Astrocyte (in vitro differentiated cells and primary cell): ENCODE measurements around the gene DRD1. TPM values are rescaled to one million over a fixed set of nuclear protein-coding genes. Genes with fewer than 3 reads are reported as not detected.
A peak's percentile ranks its signal among the peaks of the same experiment; 100 is the strongest.

Experiments
- DNase-seq: peaks from one replicate; pipeline ENCODE4 v3.0.0-alpha.2; 2010; ENCODE audit warnings: low read depth
- FAIRE-seq: peaks from 2 replicates; lab custom pipeline; 2011; peaks lifted over from hg19 to GRCh38; lab: Jason Lieb, UNC
- H2AFZ ChIP-seq: 2 replicates; pipeline ENCODE4 v1.6.0; 2012; ENCODE audit warnings: low read depth, low read length, inconsistent platforms
- H3K27ac ChIP-seq: 2 replicates; pipeline ENCODE4 v1.5.1; 2011; ENCODE audit warnings: low read depth, low read length, inconsistent platforms
- H3K27me3 ChIP-seq: 2 replicates; pipeline ENCODE4 v1.6.0; 2011; ENCODE audit warnings: low read length, inconsistent platforms; ENCODE audit not compliant: insufficient read depth
- H3K36me3 ChIP-seq: 2 replicates; pipeline ENCODE4 v1.5.1; 2011; ENCODE audit warnings: low read length, inconsistent platforms; ENCODE audit not compliant: insufficient read depth
- H3K4me1 ChIP-seq: 2 replicates; pipeline ENCODE4 v1.5.1; 2011; ENCODE audit warnings: low read length, inconsistent platforms; ENCODE audit not compliant: insufficient read depth
- H3K4me2 ChIP-seq: 2 replicates; pipeline ENCODE4 v1.6.0; 2012; ENCODE audit warnings: low read length, inconsistent platforms
- H3K4me3 ChIP-seq: 2 replicates; pipeline ENCODE4 v1.5.1; 2011; ENCODE audit warnings: low read depth, mild to moderate bottlenecking, low read length, inconsistent platforms; ENCODE audit not compliant: insufficient read depth
- H3K79me2 ChIP-seq: 2 replicates; pipeline ENCODE4 v1.6.0; 2012; ENCODE audit warnings: mild to moderate bottlenecking, low read length, inconsistent platforms; ENCODE audit not compliant: insufficient read depth
- H3K9ac ChIP-seq: 2 replicates; pipeline ENCODE4 v1.6.0; 2012; ENCODE audit warnings: mild to moderate bottlenecking, low read length, inconsistent platforms
- H3K9me3 ChIP-seq: 2 replicates; pipeline ENCODE4 v1.5.1; 2012; ENCODE audit warnings: low read depth, mild to moderate bottlenecking, low read length, inconsistent platforms; ENCODE audit not compliant: insufficient read depth
- H4K20me1 ChIP-seq: 2 replicates; pipeline ENCODE4 v1.6.0; 2012; ENCODE audit warnings: low read length, inconsistent platforms; ENCODE audit not compliant: insufficient read depth
- H3K27ac Mint-ChIP-seq: one replicate; pipeline ENCODE4 v1.8.0; 2021; ENCODE audit warnings: mild to moderate bottlenecking, mixed read lengths; ENCODE audit not compliant: unreplicated experiment
- H3K27me3 Mint-ChIP-seq: one replicate; pipeline ENCODE4 v1.8.0; 2021; ENCODE audit warnings: low read depth, mixed read lengths; ENCODE audit not compliant: unreplicated experiment
- H3K36me3 Mint-ChIP-seq: one replicate; pipeline ENCODE4 v1.8.0; 2021; ENCODE audit warnings: low read depth, mixed read lengths; ENCODE audit not compliant: unreplicated experiment
- H3K4me1 Mint-ChIP-seq: one replicate; pipeline ENCODE4 v1.8.0; 2021; ENCODE audit warnings: low read depth, mixed read lengths; ENCODE audit not compliant: unreplicated experiment
- H3K4me3 Mint-ChIP-seq: one replicate; pipeline ENCODE4 v1.8.0; 2021; ENCODE audit warnings: mild to moderate bottlenecking, moderate library complexity, mixed read lengths; ENCODE audit not compliant: unreplicated experiment
- H3K9me3 Mint-ChIP-seq: one replicate; pipeline ENCODE4 v1.8.0; 2021; ENCODE audit warnings: mild to moderate bottlenecking, mixed read lengths; ENCODE audit not compliant: unreplicated experiment
- CTCF ChIP-seq: IDR thresholded peaks from 2 replicates; pipeline ENCODE4 v1.5.1; 2011; ENCODE audit warnings: low read depth, mild to moderate bottlenecking, inconsistent platforms, low read length, moderate library complexity; ENCODE audit not compliant: insufficient read depth
- EZH2 ChIP-seq: IDR thresholded peaks from 2 replicates; pipeline ENCODE4 v1.6.1; 2012; ENCODE audit warnings: mild to moderate bottlenecking, low read length, inconsistent platforms; ENCODE audit not compliant: insufficient read depth
- total RNA-seq: library from RNA; stranded (reverse); gene quantifications from 2 replicates; pipeline ENCODE4 v1.2.1, GENCODE V29; 2021

The DRD1 gene
- total RNA-seq, 1 donor from 2014 or later = 0.23 TPM

- DNase-seq = no peak
- Histone ChIP-seq H3K4me3 (no peak overlapping the region), H3K79me2 (no peaks in the 10 kb centered on the region), H3K9me3 (no peaks in the 10 kb centered on the region), H3K36me3 (no peaks in the 10 kb centered on the region), H3K27me3 (no peaks in the 10 kb centered on the region), H2AFZ (no peak overlapping the region), H3K27ac (no peak overlapping the region), H3K4me1 (no peaks in the 10 kb centered on the region), H3K9ac (no peak overlapping the region), H3K4me2 (no peak overlapping the region), H4K20me1 (no peaks in the 10 kb centered on the region)
- no peak for TF ChIP-seq EZH2
- TF ChIP-seq CTCF = no peak
- Mint-ChIP-seq H3K27ac (no peak overlapping the region), H3K4me1 (no peaks in the 10 kb centered on the region), H3K27me3 (peaks cover 2% of the 10 kb centered on the region), H3K4me3 (no peak overlapping the region), H3K9me3 (peaks cover 9% of the 10 kb centered on the region), H3K36me3 (no peaks in the 10 kb centered on the region)
- FAIRE-seq = no peak
Observed at GRCh38 chr5:175422058-175422457, 21.9 kb downstream of the DRD1 start.

DNA sequence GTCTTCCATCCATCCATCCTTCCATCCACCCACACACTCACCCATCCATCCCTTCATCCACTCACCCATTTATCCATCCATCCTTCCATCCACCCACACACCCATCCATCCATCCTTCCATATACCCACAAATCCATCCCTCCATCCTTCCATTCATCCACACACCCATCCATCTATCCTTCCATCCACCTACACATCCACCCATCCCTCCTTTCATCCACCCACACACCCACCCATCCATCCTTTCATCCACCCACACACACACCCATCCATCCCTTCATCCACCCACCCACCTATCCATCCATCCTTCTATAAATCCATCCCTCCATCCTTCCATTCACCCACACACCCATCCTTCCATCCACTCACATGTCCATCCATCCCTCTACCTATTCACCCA, 23.6 kb downstream of the DRD1 start:
- no peak overlapping the region for H3K4me2 ChIP-seq
- Mint-ChIP-seq H3K4me3 (no peak overlapping the region), H3K27me3 (peaks cover 2% of the 10 kb centered on the region), H3K4me1 (no peaks in the 10 kb centered on the region), H3K9me3 (peaks cover 13% of the 10 kb centered on the region), H3K36me3 (no peaks in the 10 kb centered on the region), H3K27ac (no peak overlapping the region)
- no peaks in the 10 kb centered on the region for H3K27me3 ChIP-seq
- FAIRE-seq = no peak
- no peak overlapping the region for H2AFZ ChIP-seq
- H4K20me1 ChIP-seq = no peaks in the 10 kb centered on the region
- H3K9ac ChIP-seq = no peak overlapping the region
- H3K27ac ChIP-seq = no peak overlapping the region
- no peak overlapping the region for H3K4me3 ChIP-seq
- H3K9me3 ChIP-seq = no peaks in the 10 kb centered on the region
- TF ChIP-seq EZH2 (no peak), CTCF (no peak)
- H3K79me2 ChIP-seq = no peaks in the 10 kb centered on the region
- H3K4me1 ChIP-seq = no peaks in the 10 kb centered on the region
- no peak for DNase-seq
- no peaks in the 10 kb centered on the region for H3K36me3 ChIP-seq

DNA sequence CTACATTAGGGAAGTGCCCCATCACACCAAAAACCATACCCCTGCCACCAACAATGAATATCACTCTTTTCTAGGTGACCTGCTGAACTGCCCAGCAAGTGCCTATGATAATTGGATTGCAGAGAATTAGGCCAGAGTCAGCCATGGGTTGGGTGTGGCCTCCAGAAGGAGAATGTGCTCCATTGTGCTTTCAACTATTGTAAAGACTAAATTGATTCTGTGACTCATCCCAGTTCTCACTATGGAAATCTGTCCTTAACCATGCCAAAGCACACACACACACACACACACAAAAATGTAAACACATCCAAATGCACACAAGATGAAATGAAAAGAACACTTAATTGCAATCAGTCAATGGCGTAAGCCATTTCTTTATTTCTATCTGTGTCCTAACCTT, 25.7 kb downstream of the DRD1 start:
- H3K4me3 Mint-ChIP-seq = no peak overlapping the region
- Histone ChIP-seq H2AFZ (no peak overlapping the region), H3K27me3 (no peaks in the 10 kb centered on the region), H3K9me3 (peaks cover 5% of the 10 kb centered on the region), H3K4me3 (no peak overlapping the region), H4K20me1 (no peaks in the 10 kb centered on the region), H3K79me2 (no peaks in the 10 kb centered on the region), H3K9ac (no peak overlapping the region), H3K36me3 (no peaks in the 10 kb centered on the region), H3K27ac (no peak overlapping the region), H3K4me1 (no peaks in the 10 kb centered on the region), H3K4me2 (no peak overlapping the region)
- FAIRE-seq (no peak), DNase-seq (peak; percentile 4)
- H3K4me1 Mint-ChIP-seq = no peaks in the 10 kb centered on the region
- H3K27ac Mint-ChIP-seq = no peak overlapping the region
- no peak for TF ChIP-seq CTCF
- TF ChIP-seq EZH2 = no peak
- no peaks in the 10 kb centered on the region for H3K36me3 Mint-ChIP-seq
- H3K9me3 Mint-ChIP-seq = peaks cover 13% of the 10 kb centered on the region
- H3K27me3 Mint-ChIP-seq = no peaks in the 10 kb centered on the region
